GM18907 (cell line): ENCODE data around the gene KCTD16.

Experiments
- ATAC-seq: cut with Tn5 transposase; IDR thresholded peaks from one replicate; pipeline ENCODE4 v1.9.1; 2021; ENCODE audit warnings: mild to moderate bottlenecking, moderate library complexity; ENCODE audit not compliant: unreplicated experiment

KCTD16 gene

GRCh38 chr5:144281784-144282183, 111.1 kb downstream of the KCTD16 start:
- ATAC-seq, result no peak

- no peak for ATAC-seq
These were observed 113.4 kb downstream of the KCTD16 start for GRCh38 chr5:144284036-144284435.

- ATAC-seq, result no peak
These were observed 114.3 kb downstream of the KCTD16 start for GRCh38 chr5:144284931-144285502.

GRCh38 chr5:144289277-144289676, 118.6 kb downstream of the KCTD16 start:
- ATAC-seq, result no peak

GRCh38 chr5:144292029-144292428, 121.4 kb downstream of the KCTD16 start:
- ATAC-seq, result no peak

- no peak for ATAC-seq
These were observed 124.6 kb downstream of the KCTD16 start for GRCh38 chr5:144295284-144295683.

GRCh38 chr5:144297081-144297480, 126.4 kb downstream of the KCTD16 start:
- ATAC-seq, result no peak

- ATAC-seq, result no peak
These were observed 128.0 kb downstream of the KCTD16 start for GRCh38 chr5:144298658-144299057.

- ATAC-seq, result peak; percentile 55
These were observed 134.0 kb downstream of the KCTD16 start for GRCh38 chr5:144304688-144305087.

GRCh38 chr5:144307736-144308135, 137.1 kb downstream of the KCTD16 start:
- no peak for ATAC-seq

- no peak for ATAC-seq
These were observed 137.5 kb downstream of the KCTD16 start for GRCh38 chr5:144308174-144308573.

GRCh38 chr5:144308906-144309670, 138.4 kb downstream of the KCTD16 start:
- no peak for ATAC-seq

- ATAC-seq, result no peak
These were observed 139.9 kb downstream of the KCTD16 start for GRCh38 chr5:144310621-144311020.

GRCh38 chr5:144313147-144313726, 142.6 kb downstream of the KCTD16 start:
- no peak for ATAC-seq

GRCh38 chr5:144315026-144315425, 144.4 kb downstream of the KCTD16 start:
- no peak for ATAC-seq

GRCh38 chr5:144315994-144316634, 145.4 kb downstream of the KCTD16 start:
- ATAC-seq, result no peak

GRCh38 chr5:144318011-144318410, 147.3 kb downstream of the KCTD16 start:
- ATAC-seq, result no peak

- no peak for ATAC-seq
These were observed 147.8 kb downstream of the KCTD16 start for GRCh38 chr5:144318460-144318859.

GRCh38 chr5:144323181-144323580, 152.5 kb downstream of the KCTD16 start:
- no peak for ATAC-seq

GRCh38 chr5:144325532-144325931, 154.9 kb downstream of the KCTD16 start:
- ATAC-seq, result no peak

GRCh38 chr5:144328494-144328893, 157.8 kb downstream of the KCTD16 start:
- ATAC-seq, result no peak

GRCh38 chr5:144328980-144329379, 158.3 kb downstream of the KCTD16 start:
- ATAC-seq, result no peak
